ENCODE data around the gene POU2F3.

The POU2F3 gene

GRCh38 chr11:120326845-120327281, 86.9 kb downstream of the POU2F3 start:
- no peak overlapping the region for H3K4me3 ChIP-seq (ENCODE audit: low read depth, low read length)
- TF ChIP-seq POLR2A (IDR thresholded peaks at IDR 0.05; ENCODE audit: extremely low read depth, insufficient read length), result no peak
- no peak for TF ChIP-seq CTCF (IDR thresholded peaks at IDR 0.05; ENCODE audit: low read depth, low read length)
- no peak for TF ChIP-seq MAX (IDR thresholded peaks at IDR 0.05; ENCODE audit: low read depth, low read length)
- no peak for TF ChIP-seq MYC (IDR thresholded peaks at IDR 0.05; ENCODE audit: low read depth, low read length)
- no peak for DNase-seq (ENCODE audit: low read depth)

GRCh38 chr11:120327311-120327710, 87.4 kb downstream of the POU2F3 start:
- H3K4me3 ChIP-seq (ENCODE audit: low read depth, low read length), result no peak overlapping the region
- TF ChIP-seq POLR2A (IDR thresholded peaks at IDR 0.05; ENCODE audit: extremely low read depth, insufficient read length), result no peak
- no peak for TF ChIP-seq CTCF (IDR thresholded peaks at IDR 0.05; ENCODE audit: low read depth, low read length)
- no peak for TF ChIP-seq MAX (IDR thresholded peaks at IDR 0.05; ENCODE audit: low read depth, low read length)
- no peak for TF ChIP-seq MYC (IDR thresholded peaks at IDR 0.05; ENCODE audit: low read depth, low read length)
- DNase-seq (ENCODE audit: low read depth), result no peak

GRCh38 chr11:120329556-120329955, 89.6 kb downstream of the POU2F3 start:
- no peak for TF ChIP-seq MAX (IDR thresholded peaks at IDR 0.05; ENCODE audit: low read depth, low read length)
- DNase-seq (ENCODE audit: low read depth), result no peak
- H3K4me3 ChIP-seq (ENCODE audit: low read depth, low read length), result no peak overlapping the region

GRCh38 chr11:120330045-120330444, 90.1 kb downstream of the POU2F3 start:
- TF ChIP-seq MYC (IDR thresholded peaks at IDR 0.05; ENCODE audit: low read depth, low read length) (no peak), MAX (IDR thresholded peaks at IDR 0.05; ENCODE audit: low read depth, low read length) (no peak), CTCF (IDR thresholded peaks at IDR 0.05; ENCODE audit: low read depth, low read length) (no peak), POLR2A (IDR thresholded peaks at IDR 0.05; ENCODE audit: extremely low read depth, insufficient read length) (no peak)
- no peak overlapping the region for H3K4me3 ChIP-seq (ENCODE audit: low read depth, low read length)
- no peak for DNase-seq (ENCODE audit: low read depth)

- DNase-seq (ENCODE audit: low read depth), result no peak
- no peak for TF ChIP-seq POLR2A (IDR thresholded peaks at IDR 0.05; ENCODE audit: extremely low read depth, insufficient read length)
- no peak for TF ChIP-seq MAX (IDR thresholded peaks at IDR 0.05; ENCODE audit: low read depth, low read length)
- no peak for TF ChIP-seq MYC (IDR thresholded peaks at IDR 0.05; ENCODE audit: low read depth, low read length)
- no peak for TF ChIP-seq CTCF (IDR thresholded peaks at IDR 0.05; ENCODE audit: low read depth, low read length)
- no peak overlapping the region for H3K4me3 ChIP-seq (ENCODE audit: low read depth, low read length)
Observed at GRCh38 chr11:120331301-120331996, 91.5 kb downstream of the POU2F3 start.

- DNase-seq (ENCODE audit: low read depth), result no peak
Observed at GRCh38 chr11:120332822-120333716, 93.1 kb downstream of the POU2F3 start.

More at GRCh38 chr11:120332822-120333716, 93.1 kb downstream of the POU2F3 start:
- H3K4me3 ChIP-seq (ENCODE audit: low read depth, low read length), result no peak overlapping the region
- no peak for TF ChIP-seq POLR2A (IDR thresholded peaks at IDR 0.05; ENCODE audit: extremely low read depth, insufficient read length)
- TF ChIP-seq MYC (IDR thresholded peaks at IDR 0.05; ENCODE audit: low read depth, low read length), result no peak
- TF ChIP-seq CTCF (IDR thresholded peaks at IDR 0.05; ENCODE audit: low read depth, low read length), result no peak
- TF ChIP-seq MAX (IDR thresholded peaks at IDR 0.05; ENCODE audit: low read depth, low read length), result no peak

Data from NB4 (cell line).